HEK293T (cell line): Measurements from ENCODE around the gene RNF32.

Experiments
- ARNT ChIP-seq: fragments of 450-650 bp; IDR thresholded peaks from 2 replicates; pipeline ENCODE4 v1.6.1; 2017; ENCODE audit warnings: mild to moderate bottlenecking
- ELF4 ChIP-seq: fragments of 450-650 bp; IDR thresholded peaks from 2 replicates; pipeline ENCODE4 v1.6.1; 2017; ENCODE audit warnings: antibody characterized with exemption
- FOXA1 ChIP-seq: fragments of 450-650 bp; IDR thresholded peaks from 2 replicates; pipeline ENCODE4 v1.6.1; 2016; ENCODE audit warnings: mild to moderate bottlenecking
- FOXK2 ChIP-seq: fragments of 450-650 bp; IDR thresholded peaks from 2 replicates; pipeline ENCODE4 v1.6.1; 2016; ENCODE audit warnings: mild to moderate bottlenecking
- FOXM1 ChIP-seq: fragments of 450-650 bp; IDR thresholded peaks from 2 replicates; pipeline ENCODE4 v1.6.1; 2017; ENCODE audit warnings: mild to moderate bottlenecking, borderline replicate concordance
- L3MBTL2 ChIP-seq: fragments of 450-650 bp; conservative IDR thresholded peaks from 2 replicates; pipeline ENCODE4 v1.6.1; 2016; ENCODE audit warnings: mild to moderate bottlenecking
- SP1 ChIP-seq: fragments of 450-650 bp; IDR thresholded peaks from 2 replicates; pipeline ENCODE4 v1.6.1; 2017
- SUZ12 ChIP-seq: fragments of 450-650 bp; IDR thresholded peaks from 2 replicates; pipeline ENCODE4 v1.6.1; 2016; ENCODE audit warnings: mild to moderate bottlenecking
- TARDBP ChIP-seq: fragments of 450-650 bp; IDR thresholded peaks from 2 replicates; pipeline ENCODE4 v1.6.1; 2016
- ZNF384 ChIP-seq: fragments of 450-650 bp; IDR thresholded peaks from 2 replicates; pipeline ENCODE4 v1.6.1; 2016

DNA sequence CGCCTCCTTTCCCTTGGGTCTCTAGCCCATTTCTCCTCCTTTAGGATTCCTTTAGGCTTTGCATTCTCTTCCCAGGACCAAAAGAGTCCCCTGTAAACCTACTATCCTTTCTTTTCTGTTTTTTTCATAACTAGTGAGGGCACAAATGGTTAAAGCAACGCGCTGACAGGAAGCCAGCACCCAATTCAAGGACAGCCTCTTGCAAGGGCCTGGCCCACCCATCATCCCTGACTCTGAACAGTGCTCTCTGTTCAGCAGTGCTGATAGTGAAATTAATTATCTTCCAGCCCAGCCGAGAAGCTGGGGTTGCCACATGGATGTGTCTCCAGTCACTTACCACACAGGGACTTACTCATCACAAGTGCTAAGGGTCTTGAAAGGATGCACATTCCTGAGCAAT, 38.3 kb upstream of the RNF32 start:
- TF ChIP-seq SP1, result no peak
- TF ChIP-seq ZNF384, result no peak
- TF ChIP-seq L3MBTL2, result no peak
- TF ChIP-seq ELF4, result no peak
- no peak for TF ChIP-seq ARNT
- TF ChIP-seq FOXK2, result no peak
- no peak for TF ChIP-seq FOXM1
- no peak for TF ChIP-seq SUZ12
- no peak for TF ChIP-seq TARDBP
- no peak for TF ChIP-seq FOXA1
